ENCODE results near the gene ASGR1. TPM values are rescaled to one million over a fixed set of nuclear protein-coding genes. Genes with fewer than 3 reads are reported as not detected.

ASGR1 gene
- total and polyA plus RNA-seq, 3 donors from 2014 or later: 11.5 to 21.3 (median 19.1) TPM

GRCh38 chr17:7177191-7177953, 1.8 kb downstream of the ASGR1 start:
- no peaks in the 10 kb centered on the region for H3K27me3 ChIP-seq
- no peaks in the 10 kb centered on the region for H3K36me3 ChIP-seq (ENCODE audit: low read depth, missing control alignments)
- peaks cover 12% of the 10 kb centered on the region for H3K4me1 ChIP-seq
- no peaks in the 10 kb centered on the region for H3K9me3 ChIP-seq
- TF ChIP-seq CTCF (IDR thresholded peaks at IDR 0.05) (peak; percentile 17 to 80 (median 65)), POLR2A (IDR thresholded peaks at IDR 0.05) (no peak)
- intact Hi-C loops (cut with DNase I; ENCODE audit: low total_unique reads): no loop called here
- peak; percentile 83 for DNase-seq
- no peak overlapping the region for H3K27ac ChIP-seq
- peak overlapping the region; percentile 21 to 42 for H3K4me3 ChIP-seq
- WGBS, 2 donors: 2 to 3% methylated on average over 22 to 31 of the region's 31 CpGs

GRCh38 chr17:7176841-7177190, 2.4 kb downstream of the ASGR1 start:
- Histone ChIP-seq H3K4me1 (peaks cover 12% of the 10 kb centered on the region), H3K27me3 (no peaks in the 10 kb centered on the region), H3K9me3 (no peaks in the 10 kb centered on the region), H3K4me3 (peak overlapping the region; percentile 21 to 42), H3K36me3 (ENCODE audit: low read depth, missing control alignments) (no peaks in the 10 kb centered on the region), H3K27ac (no peak overlapping the region)
- WGBS, 2 donors: 2 to 4% methylated on average over 16 to 17 of the region's 17 CpGs
- intact Hi-C loops (cut with DNase I; ENCODE audit: low total_unique reads): no loop called here
- TF ChIP-seq CTCF (IDR thresholded peaks at IDR 0.05) (no peak), POLR2A (IDR thresholded peaks at IDR 0.05) (no peak)
- DNase-seq: no peak

GRCh38 chr17:7176107-7176840, 2.9 kb downstream of the ASGR1 start:
- intact Hi-C loops (cut with DNase I; ENCODE audit: low total_unique reads): no loop called here
- Histone ChIP-seq H3K36me3 (ENCODE audit: low read depth, missing control alignments) (no peaks in the 10 kb centered on the region), H3K9me3 (no peaks in the 10 kb centered on the region), H3K27ac (no peak overlapping the region), H3K4me3 (no peak overlapping the region), H3K4me1 (peaks cover 12% of the 10 kb centered on the region), H3K27me3 (no peaks in the 10 kb centered on the region)
- TF ChIP-seq POLR2A (IDR thresholded peaks at IDR 0.05) (no peak), CTCF (IDR thresholded peaks at IDR 0.05) (no peak)
- WGBS, 2 donors: 55 to 62% methylated on average over 1 of the region's 1 CpG
- DNase-seq: no peak

- 68 to 73% methylated on average over 5 of the region's 5 CpGs for WGBS, 2 donors
- intact Hi-C loops (cut with DNase I; ENCODE audit: low total_unique reads): no loop called here
- H3K27ac ChIP-seq: no peak overlapping the region
- DNase-seq: no peak
- no peaks in the 10 kb centered on the region for H3K36me3 ChIP-seq (ENCODE audit: low read depth, missing control alignments)
- H3K27me3 ChIP-seq: no peaks in the 10 kb centered on the region
- H3K9me3 ChIP-seq: no peaks in the 10 kb centered on the region
- H3K4me3 ChIP-seq: no peak overlapping the region
- H3K4me1 ChIP-seq: peaks cover 12% of the 10 kb centered on the region
- TF ChIP-seq CTCF (IDR thresholded peaks at IDR 0.05) (no peak), POLR2A (IDR thresholded peaks at IDR 0.05) (no peak)
Measured at GRCh38 chr17:7175330-7175733, 3.8 kb downstream of the ASGR1 start.

Measured in testis (tissue), 3 donors.